CD4-positive, CD25-positive, alpha-beta regulatory T cell (primary cell): ENCODE results near the gene NADK. TPM values are rescaled to one million over a fixed set of nuclear protein-coding genes. Genes with fewer than 3 reads are reported as not detected.
A peak's percentile ranks its signal among the peaks of the same experiment; 100 is the strongest.
"Not testable (repeated sequence)": the region's sequence is repeated elsewhere in the genome, so short reads cannot be mapped to it uniquely, and the experiment has no call there.

Experiments used
- ATAC-seq, 2 donors: fragments of 150-1000 bp; cut with Tn5 transposase; one replicate each; pipeline ENCODE4 v1.10.0; 2021; ENCODE audit warnings: low read depth in 2 of 2, moderate number of reproducible peaks in 2 of 2, moderate library complexity in 1 of 2
- DNase-seq, 3 donors: peaks; one replicate each; pipeline versions ENCODE4 v3.0.0 to v3.0.0-alpha.2; 2012 to 2022; ENCODE audit warnings: mixed read lengths in 1 of 3
- H3K27ac ChIP-seq: one replicate; pipeline ENCODE4 v1.7.0; 2013; ENCODE audit warnings: mild to moderate bottlenecking, low read length; ENCODE audit not compliant: insufficient read depth, poor library complexity, severe bottlenecking
- H3K27me3 ChIP-seq: one replicate; pipeline ENCODE4 v1.7.0; 2013; ENCODE audit warnings: low read length; ENCODE audit not compliant: control insufficient read depth, insufficient read depth
- H3K36me3 ChIP-seq: one replicate; pipeline ENCODE4 v1.7.0; 2013; ENCODE audit warnings: mild to moderate bottlenecking, low read length, moderate library complexity; ENCODE audit not compliant: control insufficient read depth, insufficient read depth
- H3K4me1 ChIP-seq: 2 replicates; pipeline ENCODE4 v1.7.0; 2013; ENCODE audit warnings: mild to moderate bottlenecking, low read length; ENCODE audit not compliant: insufficient read depth, control insufficient read depth, poor library complexity, severe bottlenecking
- H3K4me3 ChIP-seq: one replicate; pipeline ENCODE4 v1.7.0; 2013; ENCODE audit warnings: low read depth, mild to moderate bottlenecking, low read length, moderate library complexity
- H3K9me3 ChIP-seq, 2 experiments: 1 replicate in 1 of 2; 2 replicates in 1 of 2; pipeline ENCODE4 v1.7.0; 2013; ENCODE audit warnings: low read length in 2 of 2, mild to moderate bottlenecking in 1 of 2, moderate library complexity in 1 of 2; ENCODE audit not compliant: control insufficient read depth in 2 of 2
- H3K27ac Mint-ChIP-seq, 3 donors: one replicate each; pipeline ENCODE4 v1.8.0; 2020 to 2022; ENCODE audit warnings: mild to moderate bottlenecking in 3 of 3, mixed read lengths in 3 of 3, moderate library complexity in 2 of 3
- H3K27me3 Mint-ChIP-seq: one replicate; pipeline ENCODE4 v1.8.0; 2022; ENCODE audit warnings: mild to moderate bottlenecking, mixed read lengths
- H3K36me3 Mint-ChIP-seq: one replicate; pipeline ENCODE4 v1.8.0; 2020; ENCODE audit warnings: mixed read lengths
- H3K4me1 Mint-ChIP-seq, 4 donors: one replicate each; pipeline ENCODE4 v1.8.0; 2020 to 2022; ENCODE audit warnings: mixed read lengths in 4 of 4, mild to moderate bottlenecking in 1 of 4
- H3K4me3 Mint-ChIP-seq, 4 donors: one replicate each; pipeline ENCODE4 v1.8.0; 2020 to 2022; ENCODE audit warnings: mild to moderate bottlenecking in 4 of 4, mixed read lengths in 4 of 4, moderate library complexity in 3 of 4
- H3K9me3 Mint-ChIP-seq, 7 donors: one replicate each; pipeline ENCODE4 v1.8.0; 2020 to 2022; ENCODE audit warnings: mixed read lengths in 7 of 7, mild to moderate bottlenecking in 3 of 7, moderate library complexity in 2 of 7
- polyA plus RNA-seq, 4 donors: library from polyadenylated mRNA; unstranded; fragments of 300-500 nt; fragmentation: Illumina TruSeq; gene quantifications; one replicate each; pipeline ENCODE4 v1.2.3, GENCODE V29; 2021
- total RNA-seq: library from RNA; stranded (reverse); gene quantifications from one replicate; pipeline ENCODE4 v1.2.3, GENCODE V29; 2022

NADK gene
- total and polyA plus RNA-seq, 5 donors from 2014 or later: 18.7 to 52.6 (median 22.6) TPM

GRCh38 chr1:1745651-1746565, 32.4 kb downstream of the NADK start:
- ATAC-seq (peak; percentile 73 to 77), DNase-seq (peak; percentile 74 to 94 (median 83))
- not testable (repeated sequence) for H3K36me3 Mint-ChIP-seq, H3K36me3 ChIP-seq, H3K27me3 Mint-ChIP-seq, H3K9me3 ChIP-seq, H3K4me3 ChIP-seq, H3K9me3 Mint-ChIP-seq, H3K27me3 ChIP-seq, H3K4me1 ChIP-seq
- peaks cover 4 to 15% (median 5%) of the 10 kb centered on the region in 4 donors for H3K4me1 Mint-ChIP-seq
- H3K4me3 Mint-ChIP-seq: peak overlapping the region; percentile 61 to 83 (median 74)
- peak overlapping the region; percentile 59 to 99 (median 78) for H3K27ac Mint-ChIP-seq
- peak overlapping the region; percentile 90 for H3K27ac ChIP-seq

GRCh38 chr1:1742529-1742928, 35.7 kb downstream of the NADK start:
- H3K27ac ChIP-seq, H3K36me3 Mint-ChIP-seq, H3K36me3 ChIP-seq, H3K9me3 Mint-ChIP-seq, ATAC-seq, H3K4me1 Mint-ChIP-seq, H3K27me3 Mint-ChIP-seq, H3K9me3 ChIP-seq, H3K4me1 ChIP-seq, H3K27me3 ChIP-seq, H3K27ac Mint-ChIP-seq, DNase-seq, H3K4me3 ChIP-seq: not testable (repeated sequence)
- peak overlapping the region in 3 of 4 donors; percentile 46 to 95 (median 51) for H3K4me3 Mint-ChIP-seq

- H3K9me3 Mint-ChIP-seq, H3K36me3 Mint-ChIP-seq, H3K4me3 ChIP-seq, H3K27ac ChIP-seq, H3K36me3 ChIP-seq, H3K27me3 ChIP-seq, H3K27me3 Mint-ChIP-seq, H3K4me1 Mint-ChIP-seq, H3K4me1 ChIP-seq, H3K9me3 ChIP-seq, ATAC-seq, H3K27ac Mint-ChIP-seq, DNase-seq: not testable (repeated sequence)
- H3K4me3 Mint-ChIP-seq: peak overlapping the region in 1 of 4 donors; percentile 25
Measured at GRCh38 chr1:1741013-1741412, 37.3 kb downstream of the NADK start.

GRCh38 chr1:1738799-1739337, 39.4 kb downstream of the NADK start:
- H3K27ac Mint-ChIP-seq, H3K36me3 Mint-ChIP-seq, H3K4me3 Mint-ChIP-seq, H3K36me3 ChIP-seq, H3K27me3 Mint-ChIP-seq, H3K9me3 ChIP-seq, H3K27ac ChIP-seq, H3K4me3 ChIP-seq, H3K27me3 ChIP-seq, H3K9me3 Mint-ChIP-seq, H3K4me1 ChIP-seq, DNase-seq, H3K4me1 Mint-ChIP-seq: not testable (repeated sequence)
- ATAC-seq: peak in 1 of 2 donors; percentile 25

GRCh38 chr1:1737675-1738590, 40.3 kb downstream of the NADK start:
- H3K4me3 Mint-ChIP-seq, H3K36me3 Mint-ChIP-seq, H3K4me1 ChIP-seq, DNase-seq, H3K9me3 ChIP-seq, H3K27me3 Mint-ChIP-seq, H3K9me3 Mint-ChIP-seq, H3K27me3 ChIP-seq, H3K4me3 ChIP-seq, H3K27ac Mint-ChIP-seq, H3K36me3 ChIP-seq, H3K27ac ChIP-seq, H3K4me1 Mint-ChIP-seq: not testable (repeated sequence)
- ATAC-seq: peak in 1 of 2 donors; percentile 12

GRCh38 chr1:1732381-1732780, 45.9 kb downstream of the NADK start:
- no peaks in the 10 kb centered on the region for H3K27me3 ChIP-seq
- peaks cover 13% of the 10 kb centered on the region for H3K4me1 ChIP-seq
- peaks cover 25% of the 10 kb centered on the region for H3K36me3 ChIP-seq
- Mint-ChIP-seq H3K27me3 (no peaks in the 10 kb centered on the region), H3K9me3 (no peaks in the 10 kb centered on the region), H3K4me1 (peaks cover 6 to 13% (median 11%) of the 10 kb centered on the region in 4 donors), H3K27ac (no peak overlapping the region), H3K36me3 (peaks cover 12% of the 10 kb centered on the region), H3K4me3 (peak overlapping the region in 1 of 4 donors; percentile 68)
- no peak for ATAC-seq
- no peak overlapping the region for H3K4me3 ChIP-seq
- DNase-seq: no peak
- no peaks in the 10 kb centered on the region for H3K9me3 ChIP-seq
- no peak overlapping the region for H3K27ac ChIP-seq

- DNase-seq: no peak
- Mint-ChIP-seq H3K27me3 (no peaks in the 10 kb centered on the region), H3K27ac (peak overlapping the region in 1 of 3 donors; percentile 42), H3K9me3 (no peaks in the 10 kb centered on the region), H3K4me1 (peaks cover 6 to 19% (median 11%) of the 10 kb centered on the region in 4 donors), H3K36me3 (peaks cover 12% of the 10 kb centered on the region), H3K4me3 (no peak overlapping the region)
- no peak overlapping the region for H3K4me3 ChIP-seq
- no peaks in the 10 kb centered on the region for H3K9me3 ChIP-seq
- no peaks in the 10 kb centered on the region for H3K27me3 ChIP-seq
- ATAC-seq: no peak
- no peak overlapping the region for H3K27ac ChIP-seq
- peaks cover 25% of the 10 kb centered on the region for H3K36me3 ChIP-seq
- H3K4me1 ChIP-seq: peaks cover 13% of the 10 kb centered on the region
Measured at GRCh38 chr1:1730870-1731269, 47.4 kb downstream of the NADK start.
